ENCODE data around the gene SBF1.

Gene SBF1

DNA sequence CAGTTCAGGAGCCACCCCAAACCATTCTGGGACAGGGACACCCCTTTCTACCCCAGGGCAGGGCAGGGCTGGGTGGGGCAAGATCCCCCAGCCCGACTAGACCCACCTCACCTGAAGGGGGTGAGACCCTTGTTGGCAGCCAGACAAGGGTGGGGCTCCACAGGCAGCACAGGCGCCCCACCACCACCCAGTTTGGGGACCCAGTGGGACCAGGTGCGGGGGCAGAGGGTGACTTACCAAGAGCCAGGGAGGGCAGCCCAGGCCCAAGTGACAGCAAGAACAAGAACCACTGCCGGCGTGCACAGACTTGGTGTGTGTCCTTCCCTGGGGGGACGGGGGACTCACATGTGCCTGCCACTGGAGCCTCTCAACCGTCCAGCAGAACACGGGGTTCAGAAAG is 8.7 kb upstream of the SBF1 start:
- no peak for DNase-seq (ENCODE audit: low read depth)
- TF ChIP-seq, protein P1, sequence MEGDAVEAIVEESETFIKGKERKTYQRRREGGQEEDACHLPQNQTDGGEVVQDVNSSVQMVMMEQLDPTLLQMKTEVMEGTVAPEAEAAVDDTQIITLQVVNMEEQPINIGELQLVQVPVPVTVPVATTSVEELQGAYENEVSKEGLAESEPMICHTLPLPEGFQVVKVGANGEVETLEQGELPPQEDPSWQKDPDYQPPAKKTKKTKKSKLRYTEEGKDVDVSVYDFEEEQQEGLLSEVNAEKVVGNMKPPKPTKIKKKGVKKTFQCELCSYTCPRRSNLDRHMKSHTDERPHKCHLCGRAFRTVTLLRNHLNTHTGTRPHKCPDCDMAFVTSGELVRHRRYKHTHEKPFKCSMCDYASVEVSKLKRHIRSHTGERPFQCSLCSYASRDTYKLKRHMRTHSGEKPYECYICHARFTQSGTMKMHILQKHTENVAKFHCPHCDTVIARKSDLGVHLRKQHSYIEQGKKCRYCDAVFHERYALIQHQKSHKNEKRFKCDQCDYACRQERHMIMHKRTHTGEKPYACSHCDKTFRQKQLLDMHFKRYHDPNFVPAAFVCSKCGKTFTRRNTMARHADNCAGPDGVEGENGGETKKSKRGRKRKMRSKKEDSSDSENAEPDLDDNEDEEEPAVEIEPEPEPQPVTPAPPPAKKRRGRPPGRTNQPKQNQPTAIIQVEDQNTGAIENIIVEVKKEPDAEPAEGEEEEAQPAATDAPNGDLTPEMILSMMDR (IDR thresholded peaks at IDR 0.05; ENCODE audit: insufficient read depth, low read depth, low read length, missing control alignments), result no peak
- no peak overlapping the region for H3K4me3 ChIP-seq (ENCODE audit: low read length)

DNA sequence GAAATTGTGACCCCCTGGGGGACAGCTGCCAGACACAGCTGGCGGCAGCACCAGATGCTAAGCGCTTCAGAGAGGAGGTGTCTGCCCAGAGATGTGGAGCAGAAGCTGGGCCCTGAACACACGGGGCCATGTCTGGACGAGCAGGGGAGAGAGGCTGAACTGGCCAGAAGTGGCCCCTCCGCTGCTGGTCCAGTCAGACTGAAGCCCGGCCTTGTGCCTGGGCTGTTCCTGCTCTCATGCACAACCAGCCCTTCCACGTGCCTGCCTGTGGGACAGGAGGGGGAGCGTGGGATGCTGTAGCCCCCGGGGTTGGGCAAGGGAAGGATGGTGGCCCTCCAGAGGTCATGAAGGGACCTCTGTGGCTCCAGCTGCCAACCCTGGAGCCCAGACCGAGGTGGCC is 8.3 kb upstream of the SBF1 start:
- TF ChIP-seq, protein P1 (IDR thresholded peaks at IDR 0.05; ENCODE audit: insufficient read depth, low read depth, low read length, missing control alignments), result no peak
- no peak for DNase-seq (ENCODE audit: low read depth)
- no peak overlapping the region for H3K4me3 ChIP-seq (ENCODE audit: low read length)

DNA sequence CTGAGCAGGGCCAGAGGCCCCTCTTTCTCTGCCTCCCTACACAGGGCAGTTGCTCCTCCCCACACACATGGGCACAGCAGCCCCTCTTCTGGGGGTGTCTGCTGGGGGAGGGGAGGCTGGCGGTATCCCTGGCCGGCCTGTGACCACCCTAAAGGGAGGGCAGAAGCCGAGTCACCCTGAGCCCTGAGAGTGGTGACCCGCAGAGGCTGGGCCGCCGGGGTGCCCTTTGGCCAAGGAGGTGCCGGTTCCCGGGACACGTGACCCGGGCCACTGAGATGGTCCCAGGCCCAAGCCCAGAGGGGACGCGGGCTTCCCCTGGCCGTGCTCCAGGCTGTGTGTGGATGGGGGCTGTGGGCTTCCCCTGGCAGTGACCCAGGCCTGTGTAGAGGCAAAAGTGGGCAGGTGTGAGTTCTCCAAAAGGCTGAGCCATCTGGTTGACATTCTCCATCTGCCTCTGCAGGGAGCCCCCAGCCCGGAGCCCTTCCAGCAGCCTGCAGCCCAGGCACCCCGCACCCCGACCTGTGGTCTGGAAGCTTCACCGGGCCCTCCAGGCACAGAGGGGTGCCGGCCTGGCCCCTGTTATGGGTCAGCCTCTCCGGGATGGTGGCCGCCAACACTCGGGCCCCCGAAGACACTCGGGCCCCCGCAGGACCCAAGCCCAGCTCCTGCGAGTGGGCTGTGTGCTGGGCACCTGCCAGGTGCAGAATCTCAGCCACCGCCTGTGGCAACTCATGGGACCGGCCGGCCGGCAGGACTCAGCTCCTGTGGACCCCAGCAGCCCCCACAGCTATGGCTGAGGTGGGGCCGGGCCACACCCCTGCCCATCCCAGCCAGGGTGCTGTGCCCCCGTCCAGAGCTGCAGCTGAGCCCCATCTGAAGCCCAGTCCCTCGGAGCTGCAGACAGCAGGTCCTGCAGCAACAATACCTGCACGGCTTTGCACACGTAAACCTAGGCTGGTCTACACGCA is 7.6 kb upstream of the SBF1 start:
- H3K4me3 ChIP-seq (ENCODE audit: low read length), result peak overlapping the region; percentile 48
- no peak for DNase-seq (ENCODE audit: low read depth)
- TF ChIP-seq, protein P1 (IDR thresholded peaks at IDR 0.05; ENCODE audit: insufficient read depth, low read depth, low read length, missing control alignments), result no peak

DNA sequence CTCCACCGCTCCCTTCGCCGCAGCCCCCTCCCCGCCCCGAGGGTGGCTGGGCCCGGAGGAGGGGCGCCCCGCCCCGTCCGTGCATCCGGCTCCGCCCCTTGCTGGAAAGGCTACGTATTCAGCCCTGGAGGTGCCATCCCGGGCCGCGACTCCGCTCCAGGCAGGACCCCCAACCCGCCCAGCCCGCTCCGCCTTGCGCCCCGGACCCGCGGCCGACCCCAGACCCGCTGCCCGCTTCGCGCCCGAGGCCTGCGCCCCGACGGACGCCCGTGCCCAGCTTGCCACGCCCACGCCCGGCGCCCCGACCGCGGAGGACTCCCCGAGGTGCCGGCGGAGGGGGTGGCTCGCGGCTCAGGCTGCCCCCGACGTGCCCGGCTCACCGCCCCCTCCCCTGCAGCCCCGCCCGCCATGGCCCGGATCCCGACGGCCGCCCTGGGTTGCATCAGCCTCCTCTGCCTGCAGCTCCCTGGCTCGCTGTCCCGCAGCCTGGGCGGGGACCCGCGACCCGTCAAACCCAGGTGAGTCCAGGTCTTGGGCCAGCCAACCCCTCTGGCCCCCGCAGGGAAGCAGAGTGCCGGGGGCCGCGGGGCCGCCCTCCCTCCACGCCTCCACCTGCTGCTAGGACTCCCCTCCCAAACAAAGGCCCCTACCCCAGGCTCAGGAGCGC is 6.7 kb upstream of the SBF1 start, which contains the start of gene ADM2:
Gene ADM2, plus strand, starts transcription at position 104 of the 667 bp plus-strand sequence. Its CDS starts 305 bp downstream, at position 409.
- TF ChIP-seq, protein P1 (IDR thresholded peaks at IDR 0.05; ENCODE audit: insufficient read depth, low read depth, low read length, missing control alignments), result no peak

DNA sequence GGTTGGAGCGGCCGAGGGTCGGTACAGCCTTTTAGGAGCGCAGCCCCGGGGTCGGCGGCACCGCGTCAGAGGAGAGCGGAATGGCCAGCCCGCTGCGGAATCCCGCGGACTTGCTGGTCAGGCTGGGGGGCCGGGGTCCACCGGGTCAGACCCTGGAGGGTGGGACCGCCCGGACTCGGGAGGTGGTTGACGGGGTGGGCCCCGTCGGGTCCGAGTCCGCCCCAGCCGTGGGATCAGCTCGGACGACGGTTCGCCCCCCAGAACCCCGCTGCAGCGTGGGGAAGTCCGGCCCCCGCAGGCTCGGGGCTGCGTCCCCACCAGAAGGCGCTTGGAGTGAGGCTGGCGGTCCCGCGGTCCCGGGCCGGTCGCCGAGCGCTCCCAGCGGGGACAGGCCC is 6.2 kb upstream of the SBF1 start:
- TF ChIP-seq, protein P1 (IDR thresholded peaks at IDR 0.05; ENCODE audit: insufficient read depth, low read depth, low read length, missing control alignments), result no peak
- DNase-seq (ENCODE audit: low read depth), result no peak
- H3K4me3 ChIP-seq (ENCODE audit: low read length), result peak overlapping the region; percentile 22

More for the DNA sequence above, 6.7 kb upstream of the SBF1 start, which contains the start of gene ADM2:
- peak within 1 kb of the TSS; percentile 48 for H3K4me3 ChIP-seq (ENCODE audit: low read length)
- no peak for DNase-seq (ENCODE audit: low read depth)

DNA sequence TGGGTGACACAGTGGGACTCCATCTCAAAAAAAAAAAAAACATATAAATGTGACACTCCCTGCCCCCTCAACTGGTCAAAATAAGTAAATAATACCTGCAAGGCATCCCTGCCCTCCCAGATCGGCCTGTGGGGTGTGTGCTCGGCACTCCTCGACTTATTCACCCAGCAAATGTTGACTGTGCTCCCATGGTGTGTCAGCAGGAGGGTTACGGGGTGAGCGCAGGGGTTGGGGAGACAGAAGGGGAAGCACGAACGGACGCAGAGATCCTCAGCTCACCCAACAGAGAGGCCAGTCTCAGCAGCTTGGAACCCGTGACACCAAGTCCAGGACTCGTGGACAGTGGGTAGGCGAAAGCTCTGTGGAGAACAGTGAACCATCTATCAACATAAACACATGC is 4.9 kb upstream of the SBF1 start:
- no peak for DNase-seq (ENCODE audit: low read depth)
- no peak overlapping the region for H3K4me3 ChIP-seq (ENCODE audit: low read length)
- TF ChIP-seq, protein P1 (IDR thresholded peaks at IDR 0.05; ENCODE audit: insufficient read depth, low read depth, low read length, missing control alignments), result no peak

All from epithelial cell of esophagus (primary cell).